Measurements from ENCODE around the gene GPR34. TPM values are rescaled to one million over a fixed set of nuclear protein-coding genes. Genes with fewer than 3 reads are reported as not detected.

Gene GPR34
- polyA plus RNA-seq, 2 of the 4 experiments (the other 2 are of a cell fraction), result 0.23 TPM; not detected in 1

DNA sequence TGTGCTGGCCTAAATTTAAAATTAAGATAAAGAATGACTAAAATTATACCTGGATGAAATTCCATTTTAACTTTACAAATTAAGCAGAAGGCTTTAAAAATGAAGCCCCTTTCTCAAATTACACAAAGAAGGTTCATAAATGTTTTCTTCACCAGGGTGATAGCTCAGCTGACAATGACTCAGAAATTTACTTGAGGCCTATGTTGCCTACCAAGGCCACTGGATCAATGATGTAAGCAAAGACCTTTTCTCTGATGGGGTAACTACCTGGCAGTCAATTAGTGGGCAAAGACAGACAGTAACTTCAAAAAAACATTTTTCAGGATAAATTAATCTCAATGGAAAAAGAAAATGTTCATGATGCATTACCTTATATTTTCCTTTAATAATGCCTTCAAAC, 23.9 kb upstream of the GPR34 start:
- ChIA-PET POLR2A (no interaction called here), CTCF (no interaction called here)
- FAIRE-seq, result no peak
- peaks cover 41% of the 10 kb centered on the region for H3K4me1 ChIP-seq
- no peaks in the 10 kb centered on the region for H3K9me3 ChIP-seq
- 0 out of 3 replicates have a peak overlapping the region, but pooled peaks have one; percentile 12 for H3K4me2 ChIP-seq
- no peak for ATAC-seq
- TF ChIP-seq EHF (CRISPR knock-in tag; IDR thresholded peaks at IDR 0.05), result no peak
- no peak for TF ChIP-seq JUNB (IDR thresholded peaks at IDR 0.05)
- peak in 1 of 2 experiments; percentile 1 for DNase-seq (ENCODE audit: low read depth in 1 of 2, low spot score in 1 of 2)
- H3K27ac ChIP-seq, result 0 out of 6 replicates have a peak overlapping the region, but pooled peaks of 1 of the 2 experiments have one; percentile 39
- no peak overlapping the region for H3K4me3 ChIP-seq

- no peak overlapping the region for H3K4me3 ChIP-seq
- FAIRE-seq (no peak), ATAC-seq (no peak), DNase-seq (ENCODE audit: low read depth in 1 of 2, low spot score in 1 of 2) (no peak)
- POLR2A ChIA-PET, result no interaction called here
- CTCF ChIA-PET, result interaction anchor here (1.6 kb wide), 1 partner anchor 133 kb away, joined by 5 read pairs; no protein-coding TSS in a partner anchor
- H3K9me3 ChIP-seq, result no peaks in the 10 kb centered on the region
- peak overlapping the region; percentile 35; the same call in 2 of the 3 replicates for H3K4me2 ChIP-seq
- TF ChIP-seq USF2 (IDR thresholded peaks at IDR 0.05) (no peak), ZNF302 (CRISPR knock-in tag; IDR thresholded peaks at IDR 0.05) (no peak)
- peaks cover 41% of the 10 kb centered on the region for H3K4me1 ChIP-seq
- peak overlapping the region in 1 of 2 experiments; percentile 22; a peak in 1 of 6 replicates for H3K27ac ChIP-seq
- WGBS (ENCODE audit: missing lambda C conversion rate), result 70% methylated on average over 2 of the region's 2 CpGs
Observed at GRCh38 chrX:41665686-41666085, 23.1 kb upstream of the GPR34 start.

DNA sequence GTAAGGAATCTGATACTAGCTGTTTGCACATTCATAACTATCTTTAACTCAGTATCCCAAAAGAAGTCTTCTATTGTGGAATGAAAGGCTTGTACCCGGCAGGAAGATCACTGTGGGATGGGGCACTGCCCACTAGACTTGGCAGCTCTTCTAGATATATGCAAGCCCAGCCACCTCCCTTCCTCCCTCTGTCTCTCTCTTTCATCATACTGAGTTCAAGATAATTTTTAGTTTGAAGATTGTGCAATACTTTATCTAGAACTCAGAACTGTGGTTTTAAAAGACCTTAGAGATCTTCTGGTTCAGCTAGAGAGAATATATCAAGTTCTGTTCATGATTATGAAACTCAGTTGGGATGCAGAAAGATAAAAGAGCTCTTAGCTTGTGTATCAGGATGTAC, 22.5 kb upstream of the GPR34 start:
- DNase-seq (ENCODE audit: low read depth in 1 of 2, low spot score in 1 of 2) (no peak), ATAC-seq (no peak), FAIRE-seq (peak; percentile 77)
- no peak overlapping the region; a peak in 1 of 6 replicates for H3K27ac ChIP-seq
- ChIA-PET POLR2A (no interaction called here), CTCF (interaction anchor here (1.6 kb wide), 1 partner anchor 132 kb away, joined by 5 read pairs; no protein-coding TSS in a partner anchor)
- H3K9me3 ChIP-seq, result no peaks in the 10 kb centered on the region
- peaks cover 38% of the 10 kb centered on the region for H3K4me1 ChIP-seq
- peak overlapping the region; percentile 35; the same call in 2 of the 3 replicates for H3K4me2 ChIP-seq
- H3K4me3 ChIP-seq, result no peak overlapping the region
- 46% methylated on average over 1 of the region's 1 CpG for WGBS (ENCODE audit: missing lambda C conversion rate)
- no peak for TF ChIP-seq SREBF2 (IDR thresholded peaks at IDR 0.05)
- TF ChIP-seq, protein P1, sequence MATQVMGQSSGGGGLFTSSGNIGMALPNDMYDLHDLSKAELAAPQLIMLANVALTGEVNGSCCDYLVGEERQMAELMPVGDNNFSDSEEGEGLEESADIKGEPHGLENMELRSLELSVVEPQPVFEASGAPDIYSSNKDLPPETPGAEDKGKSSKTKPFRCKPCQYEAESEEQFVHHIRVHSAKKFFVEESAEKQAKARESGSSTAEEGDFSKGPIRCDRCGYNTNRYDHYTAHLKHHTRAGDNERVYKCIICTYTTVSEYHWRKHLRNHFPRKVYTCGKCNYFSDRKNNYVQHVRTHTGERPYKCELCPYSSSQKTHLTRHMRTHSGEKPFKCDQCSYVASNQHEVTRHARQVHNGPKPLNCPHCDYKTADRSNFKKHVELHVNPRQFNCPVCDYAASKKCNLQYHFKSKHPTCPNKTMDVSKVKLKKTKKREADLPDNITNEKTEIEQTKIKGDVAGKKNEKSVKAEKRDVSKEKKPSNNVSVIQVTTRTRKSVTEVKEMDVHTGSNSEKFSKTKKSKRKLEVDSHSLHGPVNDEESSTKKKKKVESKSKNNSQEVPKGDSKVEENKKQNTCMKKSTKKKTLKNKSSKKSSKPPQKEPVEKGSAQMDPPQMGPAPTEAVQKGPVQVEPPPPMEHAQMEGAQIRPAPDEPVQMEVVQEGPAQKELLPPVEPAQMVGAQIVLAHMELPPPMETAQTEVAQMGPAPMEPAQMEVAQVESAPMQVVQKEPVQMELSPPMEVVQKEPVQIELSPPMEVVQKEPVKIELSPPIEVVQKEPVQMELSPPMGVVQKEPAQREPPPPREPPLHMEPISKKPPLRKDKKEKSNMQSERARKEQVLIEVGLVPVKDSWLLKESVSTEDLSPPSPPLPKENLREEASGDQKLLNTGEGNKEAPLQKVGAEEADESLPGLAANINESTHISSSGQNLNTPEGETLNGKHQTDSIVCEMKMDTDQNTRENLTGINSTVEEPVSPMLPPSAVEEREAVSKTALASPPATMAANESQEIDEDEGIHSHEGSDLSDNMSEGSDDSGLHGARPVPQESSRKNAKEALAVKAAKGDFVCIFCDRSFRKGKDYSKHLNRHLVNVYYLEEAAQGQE (IDR thresholded peaks at IDR 0.05), result no peak
- TF ChIP-seq CEBPB (IDR thresholded peaks at IDR 0.05), result peak; percentile 40 to 74; a peak in 3 of 4 replicates
- no peak for TF ChIP-seq HEYL (CRISPR knock-in tag; IDR thresholded peaks at IDR 0.05)

DNA sequence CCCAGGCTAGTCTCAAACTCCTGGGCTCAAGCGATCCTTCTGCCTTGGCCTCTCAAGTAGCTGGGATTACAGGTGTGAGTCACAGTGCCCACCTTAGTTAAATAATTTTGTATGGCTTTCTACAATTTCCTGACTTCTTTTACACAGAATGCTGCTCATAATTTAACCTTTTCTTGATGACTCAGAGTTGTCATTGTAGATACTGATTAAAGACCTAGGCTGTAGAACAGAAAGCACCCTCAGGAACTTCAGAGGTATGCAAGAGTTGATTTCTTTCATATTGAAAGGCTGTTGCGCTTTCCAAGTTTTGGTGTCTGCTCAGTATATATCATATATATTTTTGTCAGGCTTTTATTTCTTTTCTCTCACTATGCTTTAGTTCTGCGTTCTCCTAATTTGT, 21.1 kb upstream of the GPR34 start:
- FAIRE-seq (no peak), ATAC-seq (no peak), DNase-seq (ENCODE audit: low read depth in 1 of 2, low spot score in 1 of 2) (no peak)
- ChIA-PET POLR2A (no interaction called here), CTCF (no interaction called here)
- peaks cover 30% of the 10 kb centered on the region for H3K4me1 ChIP-seq
- H3K27ac ChIP-seq, result no peak overlapping the region
- no peak overlapping the region for H3K4me3 ChIP-seq
- TF ChIP-seq HMGXB4 (CRISPR knock-in tag; IDR thresholded peaks at IDR 0.05; ENCODE audit: borderline replicate concordance), result no peak
- TF ChIP-seq, protein P2, sequence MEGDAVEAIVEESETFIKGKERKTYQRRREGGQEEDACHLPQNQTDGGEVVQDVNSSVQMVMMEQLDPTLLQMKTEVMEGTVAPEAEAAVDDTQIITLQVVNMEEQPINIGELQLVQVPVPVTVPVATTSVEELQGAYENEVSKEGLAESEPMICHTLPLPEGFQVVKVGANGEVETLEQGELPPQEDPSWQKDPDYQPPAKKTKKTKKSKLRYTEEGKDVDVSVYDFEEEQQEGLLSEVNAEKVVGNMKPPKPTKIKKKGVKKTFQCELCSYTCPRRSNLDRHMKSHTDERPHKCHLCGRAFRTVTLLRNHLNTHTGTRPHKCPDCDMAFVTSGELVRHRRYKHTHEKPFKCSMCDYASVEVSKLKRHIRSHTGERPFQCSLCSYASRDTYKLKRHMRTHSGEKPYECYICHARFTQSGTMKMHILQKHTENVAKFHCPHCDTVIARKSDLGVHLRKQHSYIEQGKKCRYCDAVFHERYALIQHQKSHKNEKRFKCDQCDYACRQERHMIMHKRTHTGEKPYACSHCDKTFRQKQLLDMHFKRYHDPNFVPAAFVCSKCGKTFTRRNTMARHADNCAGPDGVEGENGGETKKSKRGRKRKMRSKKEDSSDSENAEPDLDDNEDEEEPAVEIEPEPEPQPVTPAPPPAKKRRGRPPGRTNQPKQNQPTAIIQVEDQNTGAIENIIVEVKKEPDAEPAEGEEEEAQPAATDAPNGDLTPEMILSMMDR (IDR thresholded peaks at IDR 0.05), result no peak
- no peaks in the 10 kb centered on the region for H3K9me3 ChIP-seq
- WGBS (ENCODE audit: missing lambda C conversion rate), result 80% methylated on average over 3 of the region's 3 CpGs
- H3K4me2 ChIP-seq, result no peak overlapping the region

All from A549 (cell line).